ENCODE results near the gene DYNC2H1. TPM values are rescaled to one million over a fixed set of nuclear protein-coding genes. Genes with fewer than 3 reads are reported as not detected.

Gene DYNC2H1
- total RNA-seq, 2 donors from 2014 or later: 18.1 to 18.2 TPM

GRCh38 chr11:103257360-103257759 lies 148.1 kb downstream of the DYNC2H1 start:
- no peak overlapping the region for H3K27ac ChIP-seq
- no peak for DNase-seq (ENCODE audit: low spot score)
- no peak overlapping the region for H3K4me3 ChIP-seq
- WGBS: 66% methylated on average over 4 of the region's 4 CpGs
- H3K27me3 ChIP-seq (replicated peaks; ENCODE audit: insufficient read depth): no peaks in the 10 kb centered on the region
- intact Hi-C loops (cut with DNase I): no loop called here
- no peaks in the 10 kb centered on the region for H3K36me3 ChIP-seq
- no peaks in the 10 kb centered on the region for H3K9me3 ChIP-seq
- H3K4me1 ChIP-seq (replicated peaks): no peaks in the 10 kb centered on the region
- no peak for TF ChIP-seq CTCF (IDR thresholded peaks at IDR 0.05)
- TF ChIP-seq POLR2A (IDR thresholded peaks at IDR 0.05): no peak
- TF ChIP-seq POLR2AphosphoS5 (IDR thresholded peaks at IDR 0.05): no peak

DNA sequence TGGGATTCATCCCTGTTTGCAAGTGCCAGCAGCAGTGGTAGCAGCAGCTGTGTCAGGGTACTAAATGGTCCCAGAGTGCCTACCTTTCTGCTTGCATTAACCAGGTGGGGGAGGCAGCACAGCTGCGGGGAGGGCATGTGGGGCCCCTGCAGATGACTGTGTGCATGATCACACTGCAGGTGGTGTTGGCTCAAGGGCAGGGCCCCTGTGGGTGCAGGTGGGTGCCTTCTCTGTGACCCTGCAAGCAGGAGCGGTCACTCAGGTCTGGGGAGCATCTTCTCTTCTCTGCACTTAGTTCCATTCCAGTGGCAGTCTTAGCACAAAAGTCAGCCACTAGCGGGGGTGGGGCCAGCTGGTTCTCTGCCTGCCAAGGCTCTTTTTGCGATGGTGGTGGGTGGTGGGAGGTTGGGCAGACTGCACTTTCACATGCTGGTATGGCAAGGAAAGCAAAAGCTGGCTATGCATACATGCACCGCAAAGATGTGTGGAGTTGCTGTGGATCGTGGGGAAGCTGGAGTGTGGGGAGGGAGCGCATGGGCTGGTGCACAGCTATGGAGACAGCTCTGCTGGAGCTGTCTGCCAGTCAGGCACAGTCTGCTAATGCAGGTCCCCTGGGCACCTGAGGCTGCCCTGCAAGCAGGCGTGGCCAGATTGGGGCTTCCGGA lies 157.1 kb downstream of the DYNC2H1 start:
- Histone ChIP-seq H3K27me3 (replicated peaks; ENCODE audit: insufficient read depth) (no peaks in the 10 kb centered on the region), H3K36me3 (no peaks in the 10 kb centered on the region), H3K4me1 (replicated peaks) (no peaks in the 10 kb centered on the region), H3K9me3 (no peaks in the 10 kb centered on the region), H3K4me3 (no peak overlapping the region), H3K27ac (no peak overlapping the region)
- WGBS: 91% methylated on average over 9 of the region's 9 CpGs
- TF ChIP-seq POLR2A (IDR thresholded peaks at IDR 0.05): no peak
- TF ChIP-seq CTCF (IDR thresholded peaks at IDR 0.05): no peak
- TF ChIP-seq POLR2AphosphoS5 (IDR thresholded peaks at IDR 0.05): no peak
- intact Hi-C loops (cut with DNase I): no loop called here
- no peak for DNase-seq (ENCODE audit: low spot score)

DNA sequence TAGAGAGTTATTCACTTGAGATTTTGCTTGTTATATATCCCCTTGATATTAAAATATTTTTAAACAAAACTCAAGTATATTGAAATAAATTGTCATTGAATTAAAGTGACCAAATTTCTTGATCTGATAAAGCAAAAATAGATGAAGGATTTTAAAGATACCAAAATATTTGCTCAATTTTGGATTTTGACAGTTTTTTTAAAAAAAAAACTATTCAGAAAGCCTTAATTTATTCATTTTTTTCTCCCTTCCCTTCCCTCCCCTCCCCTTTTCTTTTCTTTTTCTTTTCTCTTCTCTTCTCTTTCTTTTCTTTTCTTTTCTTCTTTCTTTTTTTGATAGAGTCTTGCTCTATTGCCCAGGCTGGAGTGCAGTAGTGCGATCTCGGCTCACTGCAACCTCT lies 163.7 kb downstream of the DYNC2H1 start:
- intact Hi-C loops (cut with DNase I): no loop called here
- no peak overlapping the region for H3K4me3 ChIP-seq
- H3K4me1 ChIP-seq (replicated peaks): no peaks in the 10 kb centered on the region
- DNase-seq (ENCODE audit: low spot score): no peak
- 98% methylated on average over 2 of the region's 2 CpGs for WGBS
- no peaks in the 10 kb centered on the region for H3K36me3 ChIP-seq
- H3K9me3 ChIP-seq: no peaks in the 10 kb centered on the region
- TF ChIP-seq POLR2A (IDR thresholded peaks at IDR 0.05) (no peak), POLR2AphosphoS5 (IDR thresholded peaks at IDR 0.05) (no peak)
- no peaks in the 10 kb centered on the region for H3K27me3 ChIP-seq (replicated peaks; ENCODE audit: insufficient read depth)
- no peak overlapping the region for H3K27ac ChIP-seq

DNA sequence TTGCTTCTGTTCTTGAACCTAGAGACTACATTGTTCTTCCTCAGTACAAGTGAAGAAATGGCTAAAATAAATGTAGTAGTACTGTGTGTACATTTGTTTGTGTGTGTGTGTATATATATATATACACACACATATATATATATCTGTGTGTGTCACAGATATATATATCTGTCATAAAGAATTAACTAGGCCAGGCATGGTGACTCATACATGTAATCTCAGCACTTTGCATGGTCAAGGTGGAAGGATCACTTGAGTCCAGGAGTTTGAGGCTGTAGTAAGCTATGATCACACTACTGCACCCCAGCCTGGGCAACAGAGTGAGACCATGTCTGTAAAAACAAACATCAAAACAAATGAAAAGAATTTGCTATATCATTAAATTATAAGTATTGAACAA lies 164.8 kb downstream of the DYNC2H1 start:
- Histone ChIP-seq H3K4me1 (replicated peaks) (no peaks in the 10 kb centered on the region), H3K9me3 (no peaks in the 10 kb centered on the region), H3K36me3 (no peaks in the 10 kb centered on the region), H3K4me3 (no peak overlapping the region), H3K27me3 (replicated peaks; ENCODE audit: insufficient read depth) (no peaks in the 10 kb centered on the region), H3K27ac (no peak overlapping the region)
- no peak for TF ChIP-seq POLR2A (IDR thresholded peaks at IDR 0.05)
- TF ChIP-seq POLR2AphosphoS5 (IDR thresholded peaks at IDR 0.05): no peak
- TF ChIP-seq CTCF (IDR thresholded peaks at IDR 0.05): no peak
- DNase-seq (ENCODE audit: low spot score): no peak
- intact Hi-C loops (cut with DNase I): no loop called here

GRCh38 chr11:103279821-103280220 lies 170.6 kb downstream of the DYNC2H1 start:
- no peaks in the 10 kb centered on the region for H3K9me3 ChIP-seq
- no peak overlapping the region for H3K27ac ChIP-seq

More at GRCh38 chr11:103279821-103280220, 170.6 kb downstream of the DYNC2H1 start:
- Histone ChIP-seq H3K27me3 (replicated peaks; ENCODE audit: insufficient read depth) (no peaks in the 10 kb centered on the region), H3K36me3 (no peaks in the 10 kb centered on the region), H3K4me3 (no peak overlapping the region), H3K4me1 (replicated peaks) (no peaks in the 10 kb centered on the region)
- no peak for DNase-seq (ENCODE audit: low spot score)
- intact Hi-C loops (cut with DNase I): no loop called here
- no peak for TF ChIP-seq POLR2A (IDR thresholded peaks at IDR 0.05)
- TF ChIP-seq POLR2AphosphoS5 (IDR thresholded peaks at IDR 0.05): no peak
- TF ChIP-seq CTCF (IDR thresholded peaks at IDR 0.05): no peak

All from prostate gland (tissue), 2 donors.